ENCODE results near the gene KDM4B.
"Not testable (repeated sequence)": the region's sequence is repeated elsewhere in the genome, so short reads cannot be mapped to it uniquely, and the experiment has no call there.

KDM4B gene

DNA sequence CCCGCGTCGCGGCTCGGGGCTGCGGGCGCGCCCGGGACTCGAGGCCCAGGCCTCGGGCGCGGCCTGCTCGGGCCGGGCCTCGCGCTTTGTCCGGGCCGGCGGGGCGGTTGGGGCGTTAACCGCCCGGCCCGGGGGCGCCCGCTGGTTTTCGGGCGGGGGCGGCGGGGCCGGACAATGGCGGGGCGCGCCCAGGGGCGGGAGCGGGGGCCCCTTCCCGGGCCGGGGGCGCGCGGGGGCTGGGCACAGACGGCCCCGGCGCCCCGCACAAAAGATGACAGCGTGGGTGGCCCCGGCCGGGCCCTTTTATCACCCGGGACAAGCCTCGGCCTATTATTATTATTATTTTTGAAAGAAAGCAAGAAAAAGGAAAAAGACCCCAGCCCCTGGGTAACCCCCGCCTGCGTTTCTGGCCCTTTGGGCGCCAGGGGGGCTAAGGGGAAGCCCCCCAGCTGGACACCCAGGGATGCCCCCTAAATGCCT lies 419 bp downstream of the KDM4B start:
- DNase-seq = no peak

- peak; percentile 34 for DNase-seq
Observed at GRCh38 chr19:4969772-4970531, 1.0 kb downstream of the KDM4B start.

DNA sequence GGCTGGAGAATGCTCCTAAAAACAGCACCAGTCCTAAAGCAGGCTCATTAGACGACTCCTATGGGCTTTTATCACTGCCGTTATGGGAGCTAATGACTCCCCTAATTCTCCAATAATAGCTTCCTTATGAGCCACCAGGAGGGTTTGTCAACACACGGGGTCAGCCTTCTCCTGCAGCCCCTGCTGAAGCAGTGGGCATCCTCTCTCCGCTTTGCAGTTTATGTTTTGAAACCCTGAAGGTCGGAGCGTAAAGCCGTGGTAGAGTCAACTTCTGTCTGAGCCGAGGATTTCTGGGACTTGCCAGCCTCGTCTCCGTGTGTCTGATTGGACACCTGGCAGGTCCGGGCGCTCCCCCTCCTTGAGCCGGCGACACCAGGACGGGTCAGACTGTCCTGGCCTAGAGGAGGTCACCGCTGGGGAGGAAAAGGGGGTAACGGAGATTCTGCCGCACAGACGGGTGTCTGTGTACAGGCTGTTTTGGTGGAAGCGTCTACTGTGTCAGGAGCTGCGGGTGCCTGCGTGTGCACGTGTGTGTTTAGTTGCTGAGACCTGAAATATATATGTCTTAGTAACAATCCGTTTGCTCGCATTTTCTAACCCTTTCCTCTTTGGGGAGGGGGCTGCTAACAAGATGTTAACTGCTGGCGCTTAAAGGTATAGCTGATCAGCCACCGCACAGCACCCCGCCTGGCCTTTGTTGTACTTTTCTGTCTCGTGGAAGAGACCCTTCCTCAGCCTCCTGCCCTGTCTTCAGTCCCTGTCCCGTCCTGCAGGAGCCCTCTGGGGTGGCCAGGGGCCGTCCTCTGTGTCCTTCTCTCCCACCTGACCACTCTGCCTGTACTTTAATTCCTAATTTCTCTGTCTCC lies 1.9 kb downstream of the KDM4B start:
- peak; percentile 36 for DNase-seq

- DNase-seq = peak; percentile 35
Observed at GRCh38 chr19:4971424-4971793, 2.5 kb downstream of the KDM4B start.

DNA sequence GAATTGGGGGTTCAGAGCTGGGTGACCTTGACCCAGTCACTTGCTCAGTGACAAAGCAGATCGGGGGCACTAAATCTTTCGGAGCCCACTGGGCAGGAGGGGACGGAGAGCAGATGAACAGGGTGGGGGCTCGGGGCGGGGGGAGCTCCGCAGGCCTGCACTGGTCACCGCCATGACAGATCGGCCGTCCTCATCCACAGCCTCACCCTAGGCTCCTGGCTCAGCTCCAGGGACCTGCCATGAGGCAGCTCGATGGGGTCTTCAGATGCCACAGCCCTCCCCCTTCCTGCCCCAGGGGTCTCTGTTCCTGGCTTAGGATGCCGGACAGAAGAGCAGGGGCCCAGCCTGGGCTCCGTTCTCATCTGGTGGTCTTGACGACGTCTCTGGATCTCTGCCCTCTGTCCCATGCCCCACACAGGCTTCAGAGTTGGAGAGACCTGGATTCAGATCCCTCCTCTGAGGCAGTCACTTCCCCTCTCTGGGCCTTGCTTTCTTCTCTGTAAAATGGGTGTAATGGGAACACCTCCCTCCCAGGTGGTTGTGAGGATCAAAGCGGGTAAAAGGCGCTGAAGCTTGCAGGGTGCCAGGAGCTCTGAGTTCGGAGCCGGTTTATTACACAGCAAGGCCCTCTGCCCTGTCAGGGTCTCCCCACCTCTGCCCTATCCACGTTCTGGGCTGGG lies 3.0 kb downstream of the KDM4B start:
- no peak for DNase-seq

- DNase-seq = peak; percentile 65
Observed at GRCh38 chr19:4972509-4973230, 3.8 kb downstream of the KDM4B start.

GRCh38 chr19:4974880-4975469 lies 6.1 kb downstream of the KDM4B start:
- DNase-seq = no peak

DNA sequence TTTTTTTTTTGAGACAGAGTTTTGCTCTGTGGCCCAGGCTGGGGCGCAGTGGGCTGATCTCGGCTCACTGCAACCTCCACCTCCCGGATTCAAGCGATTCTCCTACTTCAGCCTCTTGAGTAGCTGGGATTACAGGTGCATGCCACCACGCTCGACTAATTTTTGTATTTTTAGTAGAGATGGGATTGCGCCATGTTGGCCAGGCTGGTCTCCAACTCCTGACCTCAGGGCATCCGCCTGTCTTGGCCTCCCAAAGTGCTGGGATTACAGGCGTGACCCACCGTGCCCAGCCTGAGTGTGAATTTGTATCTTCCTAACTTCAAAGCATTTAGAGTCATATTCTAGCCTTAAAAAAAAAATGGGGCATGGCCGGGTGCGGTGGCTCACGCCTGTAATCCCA lies 6.7 kb downstream of the KDM4B start:
- DNase-seq = not testable (repeated sequence)

GRCh38 chr19:4976401-4977298 lies 7.7 kb downstream of the KDM4B start:
- DNase-seq = peak; percentile 95

DNA sequence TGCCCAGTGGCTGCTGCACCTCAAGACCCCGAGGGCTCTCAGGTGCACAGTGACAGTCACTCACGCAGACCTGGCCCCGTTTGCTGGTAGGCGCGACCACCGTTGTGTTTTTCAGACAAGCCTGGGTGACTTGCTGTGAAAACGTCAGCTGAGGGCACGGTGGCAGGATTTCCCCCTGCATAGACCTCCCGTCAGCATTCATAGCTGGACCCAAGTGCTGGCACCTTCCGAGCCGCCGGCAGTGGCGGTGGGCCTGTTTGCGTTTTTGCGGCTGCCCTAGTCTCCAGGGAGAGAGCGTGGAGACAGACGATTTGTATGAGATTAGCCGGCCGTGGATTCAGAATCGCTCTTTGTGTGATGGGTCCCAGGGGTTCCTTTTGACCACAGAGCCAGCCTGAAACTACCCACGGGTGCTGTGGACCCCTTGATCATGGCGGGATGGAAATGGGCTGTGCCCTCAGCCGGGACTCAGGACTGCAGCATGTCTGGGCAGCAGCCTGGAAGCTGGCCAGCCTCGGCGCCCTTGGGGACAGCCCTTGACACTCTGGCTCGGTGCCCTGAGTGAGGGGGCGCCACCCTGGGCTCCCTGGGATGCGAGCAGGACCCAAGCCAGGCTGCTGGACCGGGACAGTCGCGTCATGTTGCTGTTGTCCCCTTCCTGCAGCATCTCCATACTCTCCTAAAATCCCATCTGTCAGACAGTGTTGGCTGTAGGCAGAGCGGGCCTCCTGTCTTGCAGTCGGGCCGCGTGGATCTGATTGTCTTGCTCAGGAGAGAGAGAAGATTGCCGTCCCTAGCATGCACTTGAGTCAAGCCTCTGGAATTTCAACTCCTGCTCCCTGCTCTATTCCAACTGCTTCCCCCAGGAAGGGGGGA lies 8.6 kb downstream of the KDM4B start:
- peak; percentile 95 for DNase-seq

GRCh38 chr19:4979211-4979807 lies 10.4 kb downstream of the KDM4B start:
- DNase-seq = no peak

DNA sequence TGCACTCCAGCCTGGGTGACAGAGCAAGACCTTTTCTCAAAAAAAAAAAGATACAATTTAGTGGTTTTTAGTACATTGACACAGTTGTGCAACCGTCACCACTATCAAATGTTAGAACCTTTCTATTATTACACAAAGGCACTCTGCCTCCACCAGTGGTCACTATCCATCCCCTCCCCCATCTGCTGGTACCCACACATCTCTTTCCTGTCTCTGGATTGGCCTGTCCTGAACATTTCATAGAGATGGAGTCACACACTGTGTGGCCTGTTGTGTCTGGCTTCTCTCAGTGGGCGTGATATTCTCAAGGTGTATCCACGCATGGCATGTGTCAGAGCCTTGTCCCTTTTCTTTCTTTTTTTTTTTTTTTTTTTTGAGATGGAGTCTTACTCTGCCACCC lies 11.2 kb downstream of the KDM4B start:
- peak; percentile 42 for DNase-seq

DNA sequence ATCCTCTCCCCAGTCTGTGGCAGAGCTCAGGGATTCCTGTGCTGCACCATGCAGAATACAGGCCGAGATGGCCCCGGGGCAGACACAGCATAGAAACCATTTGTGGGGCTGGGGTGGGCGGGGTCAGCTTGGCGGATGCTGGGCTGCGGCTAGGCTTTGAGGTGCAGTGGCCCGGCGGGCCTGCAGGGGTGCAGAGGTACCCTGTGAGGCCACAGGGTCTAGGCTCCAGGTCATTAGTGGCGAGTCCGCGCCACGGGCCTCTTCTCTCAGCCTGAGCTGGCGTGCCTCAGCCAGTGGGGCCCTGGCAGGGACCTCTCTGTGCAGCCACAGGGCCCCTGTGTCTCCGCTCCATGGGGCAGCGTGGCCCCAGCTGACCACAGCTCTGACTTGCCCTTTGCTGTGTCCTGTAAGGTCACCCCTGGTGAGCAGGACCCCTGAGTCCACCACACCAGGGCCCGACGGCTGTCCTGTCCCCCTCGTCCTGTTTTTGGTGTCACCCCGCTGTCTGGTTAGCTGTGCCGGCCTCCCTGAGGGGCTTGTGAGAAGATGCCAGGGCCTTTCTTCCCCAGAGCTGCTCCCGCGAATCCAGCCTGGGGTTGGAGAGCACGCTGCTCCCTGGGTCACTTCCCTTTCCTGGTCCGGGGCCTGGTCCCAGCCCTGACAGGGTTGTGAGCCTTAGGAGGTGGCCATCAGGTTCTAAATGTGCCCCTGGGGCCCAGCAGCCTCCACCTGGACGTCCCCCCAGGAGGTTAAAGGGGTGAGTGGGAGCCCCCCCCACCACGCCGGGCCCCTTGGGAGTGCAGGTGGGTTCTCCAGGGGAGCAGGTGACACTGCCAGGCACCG lies 12.1 kb downstream of the KDM4B start:
- DNase-seq = no peak

DNA sequence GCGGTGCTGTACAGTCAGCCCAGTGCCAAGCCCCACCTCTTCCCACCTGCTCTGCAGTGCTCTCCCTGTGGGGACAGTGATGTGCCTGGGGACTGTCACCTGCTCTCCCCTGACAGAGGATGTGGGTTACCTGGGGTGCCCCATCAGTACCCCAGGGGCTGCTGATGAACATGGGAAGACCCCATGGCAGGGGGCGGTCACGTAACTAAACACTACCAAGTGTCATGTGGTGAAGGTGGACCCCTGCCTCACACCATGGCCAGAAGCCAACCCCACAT lies 12.7 kb downstream of the KDM4B start:
- DNase-seq = no peak

GRCh38 chr19:4983346-4984105 lies 14.6 kb downstream of the KDM4B start:
- no peak for DNase-seq

- no peak for DNase-seq
Observed at GRCh38 chr19:4984106-4984380, 15.1 kb downstream of the KDM4B start.

- no peak for DNase-seq
Observed at GRCh38 chr19:4984438-4984990, 15.6 kb downstream of the KDM4B start.

DNA sequence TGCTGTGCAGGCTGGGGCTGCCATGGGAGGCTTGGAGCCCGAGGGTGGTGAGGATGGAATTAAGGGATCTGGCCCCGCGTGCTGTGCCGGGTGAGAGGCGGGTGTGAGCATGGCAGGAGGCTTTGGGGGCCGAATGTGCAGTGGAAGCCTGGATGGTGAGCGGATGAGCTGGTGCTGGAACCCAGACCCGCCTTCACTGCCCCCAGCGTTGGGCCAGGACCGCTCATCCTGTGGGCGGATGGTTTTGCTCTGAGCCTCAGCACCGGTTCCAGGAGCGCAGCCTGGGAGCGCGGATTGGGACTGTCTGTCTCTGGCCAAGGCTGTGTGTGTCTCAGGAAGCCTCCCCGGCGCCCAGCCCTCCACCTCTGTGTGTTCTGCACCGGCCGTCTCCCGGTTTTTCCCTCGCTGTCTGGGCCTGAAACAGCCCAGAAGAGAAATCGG lies 16.7 kb downstream of the KDM4B start:
- no peak for DNase-seq
